H1 (cell line): ENCODE results near the gene PACSIN1. TPM values are rescaled to one million over a fixed set of nuclear protein-coding genes. Genes with fewer than 3 reads are reported as not detected.

Experiments used
- CREB1 ChIP-seq: IDR thresholded peaks from 2 replicates; pipeline ENCODE4 v1.6.1; 2012; ENCODE audit warnings: inconsistent platforms
- KDM5A ChIP-seq: fragments of 200-600 bp; IDR thresholded peaks from 2 replicates; pipeline ENCODE4 v1.7.1; 2012; ENCODE audit warnings: mild to moderate bottlenecking, low read length, inconsistent platforms, mixed read lengths
- MAX ChIP-seq: IDR thresholded peaks from 2 replicates; pipeline ENCODE4 v1.6.1; 2012; ENCODE audit warnings: inconsistent platforms
- POLR2A ChIP-seq, 2 experiments: IDR thresholded peaks; 1 replicate in 1 of 2; 2 replicates in 1 of 2; pipeline ENCODE4 v1.6.1; 2011; ENCODE audit warnings: low read depth in 2 of 2, low read length in 2 of 2, mild to moderate bottlenecking in 2 of 2; ENCODE audit errors: control extremely low read depth in 1 of 2
- SIN3A ChIP-seq, 2 experiments: IDR thresholded peaks in 1 of 2; conservative IDR thresholded peaks in 1 of 2; 2 replicates each; pipeline ENCODE4 v1.6.1; 2011 to 2012; ENCODE audit warnings: low read length in 2 of 2, improper control_type of control experiment in 1 of 2, low read depth in 1 of 2, mild to moderate bottlenecking in 1 of 2
- TAF1 ChIP-seq: IDR thresholded peaks from 2 replicates; pipeline ENCODE4 v1.6.1; 2011; ENCODE audit warnings: mild to moderate bottlenecking, low read depth, low read length
- YY1 ChIP-seq: IDR thresholded peaks from 2 replicates; pipeline ENCODE4 v1.6.1; 2011; ENCODE audit warnings: low read depth, mild to moderate bottlenecking, low read length
- polyA plus RNA-seq, 7 experiments: library from polyadenylated mRNA; depleted of rRNA in 3 of 7; stranded (reverse) in 5 of 7; unstranded in 2 of 7; fragments of >200 nt in 5 of 7; fragments of 200-250 nt in 2 of 7; gene quantifications; 1 replicate in 5 of 7; 2 replicates in 1 of 7; 4 replicates in 1 of 7; pipeline versions ENCODE4 v1.2.1 to v1.2.3, GENCODE V29; 2011 to 2013; ENCODE audit warnings: missing spikeins in 2 of 7, mixed read lengths in 2 of 7
- total RNA-seq: library from RNA; stranded (reverse); fragmentation: NEBNext Ultra II Directional; extraction: Animal tissue kit (Norgen Biotek cat#: 25700); gene quantifications from 2 replicates; pipeline ENCODE4 v1.2.1, GENCODE V29; 2021
- TF ChIP-seq, protein P1 (sequence below): fragments of 300-600 bp; sonication (generic); IDR thresholded peaks from 2 replicates; pipeline ENCODE4 v1.7.1; 2012; ENCODE audit warnings: low read length, moderate library complexity, mild to moderate bottlenecking, inconsistent platforms; ENCODE audit not compliant: insufficient replicate concordance

Gene PACSIN1
- total and polyA plus RNA-seq, 2 of the 8 experiments (the other 6 are each of a cell fraction or from before 2014, with no cell fraction given): 5.9 to 11.1 TPM

DNA sequence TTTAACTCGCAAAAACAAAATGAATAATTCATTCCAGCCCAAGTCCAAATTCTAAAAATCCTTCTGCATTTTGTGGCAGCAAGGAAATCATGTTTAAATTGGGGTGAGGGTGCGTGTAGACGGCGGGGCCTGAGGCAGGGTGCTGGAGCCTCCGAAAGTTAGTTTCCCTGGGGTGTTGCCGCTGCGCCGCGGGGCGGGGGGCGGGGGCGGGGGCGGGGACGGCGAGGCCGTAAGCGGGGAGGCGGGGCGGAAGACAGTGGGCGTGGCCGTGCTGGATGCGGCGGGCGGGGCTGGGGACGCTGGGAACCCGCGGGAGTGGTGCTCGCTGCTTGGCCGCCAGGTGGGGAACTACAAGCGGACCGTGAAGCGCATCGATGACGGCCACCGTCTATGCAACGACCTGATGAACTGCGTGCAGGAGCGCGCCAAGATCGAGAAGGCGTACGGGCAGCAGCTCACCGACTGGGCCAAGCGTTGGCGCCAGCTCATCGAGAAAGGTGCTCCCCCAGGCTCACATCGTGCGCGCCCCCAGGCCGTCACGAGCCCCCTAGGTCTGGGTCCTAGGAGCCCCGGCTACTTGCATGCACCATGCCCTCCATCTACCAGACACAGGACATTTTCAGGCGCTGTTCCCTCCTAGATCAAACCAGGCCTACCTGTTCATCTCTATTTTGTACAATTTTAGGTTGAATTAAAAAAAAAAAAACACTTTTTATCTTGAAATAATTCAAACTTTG is 61.3 kb downstream of the PACSIN1 start (continued):
- TF ChIP-seq, protein P1, sequence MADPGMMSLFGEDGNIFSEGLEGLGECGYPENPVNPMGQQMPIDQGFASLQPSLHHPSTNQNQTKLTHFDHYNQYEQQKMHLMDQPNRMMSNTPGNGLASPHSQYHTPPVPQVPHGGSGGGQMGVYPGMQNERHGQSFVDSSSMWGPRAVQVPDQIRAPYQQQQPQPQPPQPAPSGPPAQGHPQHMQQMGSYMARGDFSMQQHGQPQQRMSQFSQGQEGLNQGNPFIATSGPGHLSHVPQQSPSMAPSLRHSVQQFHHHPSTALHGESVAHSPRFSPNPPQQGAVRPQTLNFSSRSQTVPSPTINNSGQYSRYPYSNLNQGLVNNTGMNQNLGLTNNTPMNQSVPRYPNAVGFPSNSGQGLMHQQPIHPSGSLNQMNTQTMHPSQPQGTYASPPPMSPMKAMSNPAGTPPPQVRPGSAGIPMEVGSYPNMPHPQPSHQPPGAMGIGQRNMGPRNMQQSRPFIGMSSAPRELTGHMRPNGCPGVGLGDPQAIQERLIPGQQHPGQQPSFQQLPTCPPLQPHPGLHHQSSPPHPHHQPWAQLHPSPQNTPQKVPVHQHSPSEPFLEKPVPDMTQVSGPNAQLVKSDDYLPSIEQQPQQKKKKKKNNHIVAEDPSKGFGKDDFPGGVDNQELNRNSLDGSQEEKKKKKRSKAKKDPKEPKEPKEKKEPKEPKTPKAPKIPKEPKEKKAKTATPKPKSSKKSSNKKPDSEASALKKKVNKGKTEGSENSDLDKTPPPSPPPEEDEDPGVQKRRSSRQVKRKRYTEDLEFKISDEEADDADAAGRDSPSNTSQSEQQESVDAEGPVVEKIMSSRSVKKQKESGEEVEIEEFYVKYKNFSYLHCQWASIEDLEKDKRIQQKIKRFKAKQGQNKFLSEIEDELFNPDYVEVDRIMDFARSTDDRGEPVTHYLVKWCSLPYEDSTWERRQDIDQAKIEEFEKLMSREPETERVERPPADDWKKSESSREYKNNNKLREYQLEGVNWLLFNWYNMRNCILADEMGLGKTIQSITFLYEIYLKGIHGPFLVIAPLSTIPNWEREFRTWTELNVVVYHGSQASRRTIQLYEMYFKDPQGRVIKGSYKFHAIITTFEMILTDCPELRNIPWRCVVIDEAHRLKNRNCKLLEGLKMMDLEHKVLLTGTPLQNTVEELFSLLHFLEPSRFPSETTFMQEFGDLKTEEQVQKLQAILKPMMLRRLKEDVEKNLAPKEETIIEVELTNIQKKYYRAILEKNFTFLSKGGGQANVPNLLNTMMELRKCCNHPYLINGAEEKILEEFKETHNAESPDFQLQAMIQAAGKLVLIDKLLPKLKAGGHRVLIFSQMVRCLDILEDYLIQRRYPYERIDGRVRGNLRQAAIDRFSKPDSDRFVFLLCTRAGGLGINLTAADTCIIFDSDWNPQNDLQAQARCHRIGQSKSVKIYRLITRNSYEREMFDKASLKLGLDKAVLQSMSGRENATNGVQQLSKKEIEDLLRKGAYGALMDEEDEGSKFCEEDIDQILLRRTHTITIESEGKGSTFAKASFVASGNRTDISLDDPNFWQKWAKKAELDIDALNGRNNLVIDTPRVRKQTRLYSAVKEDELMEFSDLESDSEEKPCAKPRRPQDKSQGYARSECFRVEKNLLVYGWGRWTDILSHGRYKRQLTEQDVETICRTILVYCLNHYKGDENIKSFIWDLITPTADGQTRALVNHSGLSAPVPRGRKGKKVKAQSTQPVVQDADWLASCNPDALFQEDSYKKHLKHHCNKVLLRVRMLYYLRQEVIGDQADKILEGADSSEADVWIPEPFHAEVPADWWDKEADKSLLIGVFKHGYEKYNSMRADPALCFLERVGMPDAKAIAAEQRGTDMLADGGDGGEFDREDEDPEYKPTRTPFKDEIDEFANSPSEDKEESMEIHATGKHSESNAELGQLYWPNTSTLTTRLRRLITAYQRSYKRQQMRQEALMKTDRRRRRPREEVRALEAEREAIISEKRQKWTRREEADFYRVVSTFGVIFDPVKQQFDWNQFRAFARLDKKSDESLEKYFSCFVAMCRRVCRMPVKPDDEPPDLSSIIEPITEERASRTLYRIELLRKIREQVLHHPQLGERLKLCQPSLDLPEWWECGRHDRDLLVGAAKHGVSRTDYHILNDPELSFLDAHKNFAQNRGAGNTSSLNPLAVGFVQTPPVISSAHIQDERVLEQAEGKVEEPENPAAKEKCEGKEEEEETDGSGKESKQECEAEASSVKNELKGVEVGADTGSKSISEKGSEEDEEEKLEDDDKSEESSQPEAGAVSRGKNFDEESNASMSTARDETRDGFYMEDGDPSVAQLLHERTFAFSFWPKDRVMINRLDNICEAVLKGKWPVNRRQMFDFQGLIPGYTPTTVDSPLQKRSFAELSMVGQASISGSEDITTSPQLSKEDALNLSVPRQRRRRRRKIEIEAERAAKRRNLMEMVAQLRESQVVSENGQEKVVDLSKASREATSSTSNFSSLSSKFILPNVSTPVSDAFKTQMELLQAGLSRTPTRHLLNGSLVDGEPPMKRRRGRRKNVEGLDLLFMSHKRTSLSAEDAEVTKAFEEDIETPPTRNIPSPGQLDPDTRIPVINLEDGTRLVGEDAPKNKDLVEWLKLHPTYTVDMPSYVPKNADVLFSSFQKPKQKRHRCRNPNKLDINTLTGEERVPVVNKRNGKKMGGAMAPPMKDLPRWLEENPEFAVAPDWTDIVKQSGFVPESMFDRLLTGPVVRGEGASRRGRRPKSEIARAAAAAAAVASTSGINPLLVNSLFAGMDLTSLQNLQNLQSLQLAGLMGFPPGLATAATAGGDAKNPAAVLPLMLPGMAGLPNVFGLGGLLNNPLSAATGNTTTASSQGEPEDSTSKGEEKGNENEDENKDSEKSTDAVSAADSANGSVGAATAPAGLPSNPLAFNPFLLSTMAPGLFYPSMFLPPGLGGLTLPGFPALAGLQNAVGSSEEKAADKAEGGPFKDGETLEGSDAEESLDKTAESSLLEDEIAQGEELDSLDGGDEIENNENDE: no peak
- TF ChIP-seq CREB1 (peak; percentile 87), YY1 (no peak), TAF1 (0 out of 2 replicates have a peak, but pooled peaks have one; percentile 21), KDM5A (no peak), SIN3A (conservative IDR thresholded peaks at IDR 0.05 in 1 of 2, IDR thresholded peaks at IDR 0.05 in 1 of 2; ENCODE audit: low read depth in 1 of 2, low read length in 2 of 2) (peak in 1 of 2 experiments; percentile 59; a peak in 1 of 4 replicates), MAX (peak; percentile 75), POLR2A (IDR thresholded peaks at IDR 0.05; ENCODE audit: control extremely low read depth in 1 of 2, low read depth in 2 of 2, low read length in 2 of 2) (peak in 1 of 2 experiments; percentile 54; a peak in 1 of 3 replicates)
